ENCODE results near the gene PCNX2. TPM values are rescaled to one million over a fixed set of nuclear protein-coding genes. Genes with fewer than 3 reads are reported as not detected.

PCNX2 gene
- total and polyA plus RNA-seq, 2 experiments from 2014 or later = 42.9 to 88.3 TPM

DNA sequence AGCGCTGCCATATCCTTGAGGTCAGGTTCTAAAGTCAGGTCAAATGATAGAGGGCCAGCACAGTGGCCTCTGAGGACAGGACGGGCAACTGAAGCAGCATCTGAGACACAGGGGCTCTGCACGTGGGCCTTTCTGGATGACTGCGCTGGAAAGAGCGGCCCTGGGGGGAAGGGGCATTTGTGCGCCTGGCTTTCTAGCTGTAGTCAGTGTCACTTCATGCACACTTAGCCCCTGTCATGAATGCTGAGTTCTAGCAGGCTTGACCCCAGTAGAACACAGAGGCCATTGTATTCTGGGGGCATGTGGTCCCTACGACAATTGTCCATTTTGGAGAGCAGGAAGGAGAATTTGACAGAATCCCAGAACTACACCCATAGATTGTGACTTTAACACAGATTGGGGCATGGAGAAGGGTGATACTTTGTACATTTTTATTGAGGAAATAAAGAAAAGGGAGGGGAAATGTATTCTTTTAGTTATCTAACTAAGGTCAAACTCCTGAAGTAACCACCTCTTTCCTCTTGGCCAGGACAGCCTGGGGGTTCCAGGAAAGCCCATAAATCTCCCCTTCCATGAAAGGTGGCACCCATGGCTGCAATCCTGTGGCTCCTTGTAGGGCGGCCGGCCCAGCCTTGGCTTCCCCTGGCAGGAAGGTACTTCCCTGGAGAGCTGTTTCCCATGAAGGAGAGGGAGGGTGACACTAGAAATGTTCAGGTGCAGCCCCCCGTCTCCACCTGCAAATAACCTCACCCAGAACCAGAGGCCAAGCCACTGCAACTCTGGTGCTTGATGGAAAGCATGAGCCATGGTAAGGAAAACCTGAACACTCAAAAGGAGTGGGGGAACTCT lies 310.7 kb downstream of the PCNX2 start (continued):
- TF ChIP-seq, protein P1, sequence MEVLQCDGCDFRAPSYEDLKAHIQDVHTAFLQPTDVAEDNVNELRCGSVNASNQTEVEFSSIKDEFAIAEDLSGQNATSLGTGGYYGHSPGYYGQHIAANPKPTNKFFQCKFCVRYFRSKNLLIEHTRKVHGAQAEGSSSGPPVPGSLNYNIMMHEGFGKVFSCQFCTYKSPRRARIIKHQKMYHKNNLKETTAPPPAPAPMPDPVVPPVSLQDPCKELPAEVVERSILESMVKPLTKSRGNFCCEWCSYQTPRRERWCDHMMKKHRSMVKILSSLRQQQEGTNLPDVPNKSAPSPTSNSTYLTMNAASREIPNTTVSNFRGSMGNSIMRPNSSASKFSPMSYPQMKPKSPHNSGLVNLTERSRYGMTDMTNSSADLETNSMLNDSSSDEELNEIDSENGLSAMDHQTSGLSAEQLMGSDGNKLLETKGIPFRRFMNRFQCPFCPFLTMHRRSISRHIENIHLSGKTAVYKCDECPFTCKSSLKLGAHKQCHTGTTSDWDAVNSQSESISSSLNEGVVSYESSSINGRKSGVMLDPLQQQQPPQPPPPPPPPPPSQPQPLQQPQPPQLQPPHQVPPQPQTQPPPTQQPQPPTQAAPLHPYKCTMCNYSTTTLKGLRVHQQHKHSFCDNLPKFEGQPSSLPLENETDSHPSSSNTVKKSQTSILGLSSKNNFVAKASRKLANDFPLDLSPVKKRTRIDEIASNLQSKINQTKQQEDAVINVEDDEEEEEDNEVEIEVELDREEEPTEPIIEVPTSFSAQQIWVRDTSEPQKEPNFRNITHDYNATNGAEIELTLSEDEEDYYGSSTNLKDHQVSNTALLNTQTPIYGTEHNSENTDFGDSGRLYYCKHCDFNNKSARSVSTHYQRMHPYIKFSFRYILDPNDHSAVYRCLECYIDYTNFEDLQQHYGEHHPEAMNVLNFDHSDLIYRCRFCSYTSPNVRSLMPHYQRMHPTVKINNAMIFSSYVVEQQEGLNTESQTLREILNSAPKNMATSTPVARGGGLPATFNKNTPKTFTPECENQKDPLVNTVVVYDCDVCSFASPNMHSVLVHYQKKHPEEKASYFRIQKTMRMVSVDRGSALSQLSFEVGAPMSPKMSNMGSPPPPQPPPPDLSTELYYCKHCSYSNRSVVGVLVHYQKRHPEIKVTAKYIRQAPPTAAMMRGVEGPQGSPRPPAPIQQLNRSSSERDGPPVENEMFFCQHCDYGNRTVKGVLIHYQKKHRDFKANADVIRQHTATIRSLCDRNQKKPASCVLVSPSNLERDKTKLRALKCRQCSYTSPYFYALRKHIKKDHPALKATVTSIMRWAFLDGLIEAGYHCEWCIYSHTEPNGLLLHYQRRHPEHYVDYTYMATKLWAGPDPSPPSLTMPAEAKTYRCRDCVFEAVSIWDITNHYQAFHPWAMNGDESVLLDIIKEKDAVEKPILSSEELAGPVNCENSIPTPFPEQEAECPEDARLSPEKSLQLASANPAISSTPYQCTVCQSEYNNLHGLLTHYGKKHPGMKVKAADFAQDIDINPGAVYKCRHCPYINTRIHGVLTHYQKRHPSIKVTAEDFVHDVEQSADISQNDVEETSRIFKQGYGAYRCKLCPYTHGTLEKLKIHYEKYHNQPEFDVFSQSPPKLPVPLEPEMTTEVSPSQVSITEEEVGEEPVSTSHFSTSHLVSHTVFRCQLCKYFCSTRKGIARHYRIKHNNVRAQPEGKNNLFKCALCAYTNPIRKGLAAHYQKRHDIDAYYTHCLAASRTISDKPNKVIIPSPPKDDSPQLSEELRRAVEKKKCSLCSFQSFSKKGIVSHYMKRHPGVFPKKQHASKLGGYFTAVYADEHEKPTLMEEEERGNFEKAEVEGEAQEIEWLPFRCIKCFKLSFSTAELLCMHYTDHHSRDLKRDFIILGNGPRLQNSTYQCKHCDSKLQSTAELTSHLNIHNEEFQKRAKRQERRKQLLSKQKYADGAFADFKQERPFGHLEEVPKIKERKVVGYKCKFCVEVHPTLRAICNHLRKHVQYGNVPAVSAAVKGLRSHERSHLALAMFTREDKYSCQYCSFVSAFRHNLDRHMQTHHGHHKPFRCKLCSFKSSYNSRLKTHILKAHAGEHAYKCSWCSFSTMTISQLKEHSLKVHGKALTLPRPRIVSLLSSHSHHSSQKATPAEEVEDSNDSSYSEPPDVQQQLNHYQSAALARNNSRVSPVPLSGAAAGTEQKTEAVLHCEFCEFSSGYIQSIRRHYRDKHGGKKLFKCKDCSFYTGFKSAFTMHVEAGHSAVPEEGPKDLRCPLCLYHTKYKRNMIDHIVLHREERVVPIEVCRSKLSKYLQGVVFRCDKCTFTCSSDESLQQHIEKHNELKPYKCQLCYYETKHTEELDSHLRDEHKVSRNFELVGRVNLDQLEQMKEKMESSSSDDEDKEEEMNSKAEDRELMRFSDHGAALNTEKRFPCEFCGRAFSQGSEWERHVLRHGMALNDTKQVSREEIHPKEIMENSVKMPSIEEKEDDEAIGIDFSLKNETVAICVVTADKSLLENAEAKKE (CRISPR knock-in tag; IDR thresholded peaks at IDR 0.05) = no peak
- no peak for TF ChIP-seq NANOG (IDR thresholded peaks at IDR 0.05; ENCODE audit: borderline replicate concordance)
- no peak for TF ChIP-seq ZNF114 (CRISPR knock-in tag; IDR thresholded peaks at IDR 0.05)
- TF ChIP-seq EZH2phosphoT487 (IDR thresholded peaks at IDR 0.05; ENCODE audit: unreplicated experiment) = no peak
- TF ChIP-seq, protein P2, sequence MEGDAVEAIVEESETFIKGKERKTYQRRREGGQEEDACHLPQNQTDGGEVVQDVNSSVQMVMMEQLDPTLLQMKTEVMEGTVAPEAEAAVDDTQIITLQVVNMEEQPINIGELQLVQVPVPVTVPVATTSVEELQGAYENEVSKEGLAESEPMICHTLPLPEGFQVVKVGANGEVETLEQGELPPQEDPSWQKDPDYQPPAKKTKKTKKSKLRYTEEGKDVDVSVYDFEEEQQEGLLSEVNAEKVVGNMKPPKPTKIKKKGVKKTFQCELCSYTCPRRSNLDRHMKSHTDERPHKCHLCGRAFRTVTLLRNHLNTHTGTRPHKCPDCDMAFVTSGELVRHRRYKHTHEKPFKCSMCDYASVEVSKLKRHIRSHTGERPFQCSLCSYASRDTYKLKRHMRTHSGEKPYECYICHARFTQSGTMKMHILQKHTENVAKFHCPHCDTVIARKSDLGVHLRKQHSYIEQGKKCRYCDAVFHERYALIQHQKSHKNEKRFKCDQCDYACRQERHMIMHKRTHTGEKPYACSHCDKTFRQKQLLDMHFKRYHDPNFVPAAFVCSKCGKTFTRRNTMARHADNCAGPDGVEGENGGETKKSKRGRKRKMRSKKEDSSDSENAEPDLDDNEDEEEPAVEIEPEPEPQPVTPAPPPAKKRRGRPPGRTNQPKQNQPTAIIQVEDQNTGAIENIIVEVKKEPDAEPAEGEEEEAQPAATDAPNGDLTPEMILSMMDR (conservative IDR thresholded peaks at IDR 0.05; ENCODE audit: low read depth in 2 of 2) = no peak
- no peak for TF ChIP-seq POLR2AphosphoS5 (IDR thresholded peaks at IDR 0.05; ENCODE audit: low read depth)
- no peak for TF ChIP-seq ZNF331 (CRISPR knock-in tag; IDR thresholded peaks at IDR 0.05; ENCODE audit: low read depth)
- TF ChIP-seq JUNB (IDR thresholded peaks at IDR 0.05; ENCODE audit: unreplicated experiment) = no peak
- TF ChIP-seq STAT1 (IDR thresholded peaks at IDR 0.05; ENCODE audit: unreplicated experiment) = no peak
- no peak for TF ChIP-seq CREB1 (CRISPR knock-in tag; IDR thresholded peaks at IDR 0.05; ENCODE audit: low read depth)
